HuH-7.5 (cell line): ENCODE data around the gene RAB3IL1.
"Not testable (repeated sequence)": the region's sequence is repeated elsewhere in the genome, so short reads cannot be mapped to it uniquely, and the experiment has no call there.

Experiments
- DNase-seq: peaks from one replicate; pipeline ENCODE4 v3.0.0; 2011; ENCODE audit warnings: low spot score

The RAB3IL1 gene, protein sequence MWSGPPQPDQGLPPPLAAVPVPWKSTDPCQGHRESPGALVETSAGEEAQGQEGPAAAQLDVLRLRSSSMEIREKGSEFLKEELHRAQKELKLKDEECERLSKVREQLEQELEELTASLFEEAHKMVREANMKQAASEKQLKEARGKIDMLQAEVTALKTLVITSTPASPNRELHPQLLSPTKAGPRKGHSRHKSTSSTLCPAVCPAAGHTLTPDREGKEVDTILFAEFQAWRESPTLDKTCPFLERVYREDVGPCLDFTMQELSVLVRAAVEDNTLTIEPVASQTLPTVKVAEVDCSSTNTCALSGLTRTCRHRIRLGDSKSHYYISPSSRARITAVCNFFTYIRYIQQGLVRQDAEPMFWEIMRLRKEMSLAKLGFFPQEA

DNA sequence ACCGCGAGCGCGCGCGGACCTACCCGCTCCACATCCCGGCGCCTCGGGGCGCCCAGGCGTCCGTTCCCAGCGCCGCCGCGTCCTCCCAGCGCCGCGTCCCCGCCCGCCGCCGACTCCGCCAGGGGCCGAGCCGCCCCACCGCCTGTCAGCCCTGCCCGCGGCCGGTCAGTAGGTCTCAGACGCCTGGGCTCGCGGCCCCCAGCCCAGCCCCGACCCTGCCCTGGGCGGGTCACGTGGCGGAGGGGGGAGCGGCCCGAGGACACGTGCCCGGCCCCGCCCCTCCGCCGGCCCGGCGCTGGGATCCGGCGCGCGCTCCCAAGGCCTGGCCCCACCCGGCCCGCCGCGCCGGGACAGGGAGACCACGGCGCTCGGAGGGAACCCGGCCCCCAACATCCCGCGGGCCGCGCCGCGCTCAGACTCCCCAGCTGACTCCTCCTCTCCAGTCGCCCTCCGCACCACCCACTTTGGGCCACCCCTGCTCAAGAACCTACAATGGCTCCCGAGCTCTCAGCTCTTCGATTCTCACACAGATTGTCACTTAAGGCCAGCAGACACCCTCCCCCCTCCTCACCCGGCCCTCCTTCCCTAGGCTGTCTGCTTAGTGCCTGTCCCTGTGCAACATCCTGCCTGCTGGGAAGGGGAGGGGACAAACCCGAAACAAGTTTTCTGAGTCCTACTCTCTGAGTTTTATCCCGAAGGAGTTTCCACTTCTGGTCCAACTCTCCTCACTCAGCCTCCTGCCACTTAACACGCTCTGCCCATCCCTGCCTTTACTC, at the start of gene RAB3IL1:
Gene RAB3IL1, minus strand, starts transcription at position 233 of the 776 bp plus-strand sequence. Its CDS starts 199 bp downstream, at position 34.
- DNase-seq: peak; percentile 95

DNA sequence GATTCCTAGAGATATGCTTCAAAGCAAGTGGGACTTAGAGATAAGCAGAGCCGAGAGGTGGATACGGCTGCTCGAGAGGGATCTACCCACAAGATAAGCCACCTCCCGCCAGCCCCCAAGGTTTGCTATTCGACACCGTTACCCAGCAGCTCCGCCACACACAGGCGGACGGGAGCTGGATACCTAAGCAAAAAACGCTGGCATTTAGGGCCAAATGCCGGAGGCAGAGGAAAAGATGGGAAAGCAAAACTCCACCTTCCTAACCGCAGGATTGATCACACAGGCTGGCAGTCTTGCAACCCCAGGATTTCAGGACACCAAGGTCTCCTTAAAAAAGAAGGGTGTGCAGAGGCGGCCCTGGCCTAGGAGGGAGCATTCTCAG, 49.4 kb upstream of the RAB3IL1 start:
- DNase-seq: no peak

DNA sequence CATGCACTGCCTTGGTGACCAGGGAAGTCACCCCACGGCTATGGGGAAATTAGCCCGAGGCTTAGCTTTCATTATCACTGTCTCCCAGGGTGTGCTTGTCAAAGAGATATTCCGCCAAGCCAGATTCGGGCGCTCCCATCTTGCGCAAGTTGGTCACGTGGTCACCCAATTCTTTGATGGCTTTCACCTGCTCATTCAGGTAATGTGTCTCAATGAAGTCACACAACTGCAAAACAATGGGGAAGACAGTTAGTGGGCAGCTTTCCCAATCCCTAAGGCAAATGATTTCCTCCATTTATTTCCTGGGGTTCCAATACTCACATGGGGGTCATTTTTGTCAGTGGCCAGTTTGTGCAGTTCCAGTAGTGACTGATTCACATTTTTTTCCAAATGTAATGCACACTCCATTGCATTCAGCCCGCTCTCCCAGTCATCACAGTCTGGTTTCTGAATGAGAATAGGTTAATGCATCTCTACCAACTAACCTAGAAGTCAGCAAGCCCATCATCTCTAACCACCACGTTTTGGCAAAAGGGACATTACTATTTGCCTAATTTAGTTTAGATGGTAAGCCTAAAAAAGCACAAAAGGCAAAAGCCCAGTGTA, 47.4 kb upstream of the RAB3IL1 start:
- DNase-seq: not testable (repeated sequence)

DNA sequence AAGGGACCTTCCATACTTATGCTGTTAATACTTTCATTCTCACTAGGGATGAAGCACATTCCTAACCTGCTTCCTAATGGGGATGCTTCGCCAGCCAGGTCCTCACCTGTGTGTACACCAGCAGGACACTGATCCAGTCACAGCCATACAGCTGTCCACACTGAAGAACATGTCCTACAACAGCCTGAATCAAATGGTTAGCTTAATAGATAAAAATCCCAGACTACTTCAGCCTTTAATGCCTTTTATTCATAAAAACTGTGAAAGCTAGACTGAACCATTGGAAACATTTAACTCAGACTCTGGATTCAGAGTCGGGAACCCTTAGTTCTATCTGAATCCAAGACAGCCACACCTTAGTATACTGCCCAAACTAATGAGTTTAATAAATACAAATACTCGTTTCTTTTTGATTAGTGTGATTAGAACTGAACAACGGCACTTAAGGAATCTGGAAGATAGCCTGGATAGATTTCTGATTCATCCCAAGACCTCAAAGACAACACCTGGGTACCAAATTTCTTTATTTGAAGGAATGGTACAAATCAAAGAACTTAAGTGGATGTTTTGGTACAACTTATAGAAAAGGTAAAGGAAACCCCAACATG, 46.8 kb upstream of the RAB3IL1 start:
- DNase-seq: no peak

DNA sequence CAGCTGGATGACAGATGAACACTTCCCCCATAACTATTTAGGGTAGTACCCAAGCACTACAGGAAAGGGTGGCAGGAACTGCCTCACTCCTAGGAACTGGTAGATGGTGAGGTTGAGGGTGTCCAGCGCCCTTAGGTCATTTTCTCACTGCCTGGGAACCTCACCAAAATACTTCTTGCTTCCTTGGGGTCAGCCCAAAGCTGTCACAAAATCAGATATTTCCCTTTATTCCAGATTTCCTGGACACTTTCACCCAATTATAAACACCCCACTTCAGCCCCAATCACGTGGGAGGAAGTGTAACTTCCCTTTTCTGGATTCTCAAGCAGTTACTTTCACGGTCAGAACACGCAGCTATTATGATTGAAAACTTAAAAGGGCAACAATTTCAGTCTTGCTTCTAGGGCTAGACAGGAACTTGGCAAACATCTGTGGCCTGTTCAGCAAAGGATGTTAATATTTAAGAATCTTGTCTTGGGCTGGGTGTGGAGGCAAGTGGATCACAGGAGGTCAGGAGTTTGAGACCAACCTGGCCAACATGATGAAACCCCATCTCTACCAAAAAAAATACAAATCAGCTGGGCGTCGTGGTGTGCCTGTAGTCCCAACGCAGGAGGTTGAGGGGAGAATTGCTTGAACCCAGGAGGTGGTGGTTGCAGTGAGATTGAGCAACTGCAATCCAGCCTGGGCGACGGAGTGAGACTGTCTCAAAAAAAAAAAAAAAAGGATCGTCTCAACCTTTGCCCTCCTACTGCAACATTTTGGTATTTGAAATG, 46.1 kb upstream of the RAB3IL1 start:
- no peak for DNase-seq

DNA sequence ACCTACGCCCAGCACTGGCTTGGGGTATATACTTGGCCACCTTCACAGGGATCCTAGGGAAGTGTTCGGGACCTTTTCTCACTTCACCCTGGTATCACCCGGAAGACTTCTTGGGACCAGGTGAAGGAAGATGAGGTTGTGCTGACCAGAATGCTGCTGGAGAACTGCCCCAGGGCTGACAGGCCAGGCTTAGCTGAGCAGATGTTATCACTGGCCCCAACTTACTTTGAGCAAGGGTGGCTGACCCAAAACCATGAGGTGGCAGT, 45.6 kb upstream of the RAB3IL1 start:
- DNase-seq: no peak

DNA sequence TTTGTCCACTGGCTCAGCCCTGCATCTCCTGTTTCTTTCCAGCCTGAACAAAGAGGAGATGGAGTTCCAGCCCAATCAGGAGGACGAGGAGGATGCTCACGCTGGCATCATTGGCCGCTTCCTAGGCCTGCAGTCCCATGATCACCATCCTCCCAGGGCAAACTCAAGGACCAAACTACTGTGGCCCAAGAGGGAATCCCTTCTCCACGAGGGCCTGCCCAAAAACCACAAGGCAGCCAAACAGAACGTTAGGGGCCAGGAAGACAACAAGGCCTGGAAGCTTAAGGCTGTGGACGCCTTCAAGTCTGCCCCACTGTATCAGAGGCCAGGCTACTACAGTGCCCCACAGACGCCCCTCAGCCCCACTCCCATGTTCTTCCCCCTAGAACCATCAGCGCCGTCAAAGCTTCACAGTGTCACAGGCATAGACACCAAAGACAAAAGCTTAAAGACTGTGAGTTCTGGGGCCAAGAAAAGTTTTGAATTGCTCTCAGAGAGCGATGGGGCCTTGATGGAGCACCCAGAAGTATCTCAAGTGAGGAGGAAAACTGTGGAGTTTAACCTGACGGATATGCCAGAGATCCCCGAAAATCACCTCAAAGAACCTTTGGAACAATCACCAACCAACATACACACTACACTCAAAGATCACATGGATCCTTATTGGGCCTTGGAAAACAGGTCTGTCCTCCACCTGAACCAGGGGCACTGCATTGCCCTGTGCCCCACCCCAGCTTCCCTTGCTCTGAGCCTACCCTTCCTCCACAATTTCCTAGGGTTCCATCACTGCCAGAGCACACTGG, 45.0 kb upstream of the RAB3IL1 start:
- DNase-seq: no peak

DNA sequence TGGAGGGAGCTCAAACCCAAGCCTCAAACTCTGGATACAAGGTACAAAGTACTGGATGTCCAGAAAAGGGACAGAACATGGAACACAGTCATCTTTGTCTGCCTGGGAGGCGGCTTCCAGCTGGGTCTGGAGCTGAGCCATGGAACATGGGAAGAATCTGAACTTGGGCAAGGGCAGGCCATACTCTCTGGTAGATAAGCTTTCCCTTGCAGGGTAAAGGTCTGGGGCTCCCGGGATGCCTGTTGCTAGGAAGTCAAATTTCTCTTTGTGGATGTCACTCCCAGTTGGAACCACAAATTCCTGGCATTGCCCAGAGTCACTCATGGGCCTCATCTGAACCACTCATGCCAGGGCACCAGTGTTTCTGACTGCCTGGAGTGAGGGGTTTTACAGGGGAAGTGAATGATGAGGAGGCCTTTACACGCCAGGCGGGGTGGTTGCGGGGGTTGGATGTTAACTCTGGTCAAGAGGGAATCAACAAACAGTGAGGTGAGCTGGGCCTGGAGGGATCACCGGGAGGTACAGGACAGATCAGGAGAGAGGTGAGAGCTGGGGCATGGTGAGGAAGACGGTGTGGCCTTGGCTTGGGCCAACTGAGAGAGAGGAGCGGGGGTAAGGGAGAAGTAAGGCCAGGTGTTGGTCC, 44.3 kb upstream of the RAB3IL1 start:
- peak; percentile 82 for DNase-seq

DNA sequence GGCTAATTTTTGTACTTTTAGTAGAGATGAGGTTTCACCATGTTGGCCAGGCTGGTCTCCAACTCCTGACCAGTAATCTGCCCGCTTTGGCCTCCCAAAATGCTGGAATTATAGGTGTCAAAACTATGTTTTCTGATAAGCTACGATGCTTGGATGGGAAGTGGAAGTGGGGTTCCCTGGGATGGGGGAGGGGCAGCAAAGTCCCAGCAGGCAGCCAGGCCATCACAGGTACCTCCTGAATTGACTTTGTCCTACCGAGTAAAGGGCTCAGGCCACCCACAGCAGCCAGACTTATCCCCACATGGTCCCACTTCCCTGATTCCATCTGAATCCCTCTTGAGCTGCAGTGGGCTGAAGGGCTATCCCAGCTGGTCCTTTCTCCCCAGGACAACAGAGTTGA, 43.2 kb upstream of the RAB3IL1 start:
- DNase-seq: no peak

DNA sequence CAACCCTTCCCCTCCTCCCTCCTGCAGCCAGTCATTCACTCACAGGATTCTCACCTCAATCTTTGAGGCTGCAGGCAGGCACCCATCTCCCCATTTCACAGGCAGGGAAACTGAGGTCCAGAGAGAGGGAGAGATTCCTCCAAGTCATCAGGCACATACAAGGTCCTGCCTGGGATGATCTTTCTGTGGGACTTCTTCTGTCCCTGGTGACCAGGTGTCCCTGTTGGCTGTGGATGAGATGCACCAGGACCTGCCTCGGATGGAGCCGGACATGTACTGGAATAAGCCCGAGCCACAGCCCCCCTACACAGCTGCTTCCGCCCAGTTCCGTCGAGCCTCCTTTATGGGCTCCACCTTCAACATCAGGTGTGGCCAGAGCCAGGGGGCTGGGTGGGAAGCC, 42.3 kb upstream of the RAB3IL1 start:
- no peak for DNase-seq

DNA sequence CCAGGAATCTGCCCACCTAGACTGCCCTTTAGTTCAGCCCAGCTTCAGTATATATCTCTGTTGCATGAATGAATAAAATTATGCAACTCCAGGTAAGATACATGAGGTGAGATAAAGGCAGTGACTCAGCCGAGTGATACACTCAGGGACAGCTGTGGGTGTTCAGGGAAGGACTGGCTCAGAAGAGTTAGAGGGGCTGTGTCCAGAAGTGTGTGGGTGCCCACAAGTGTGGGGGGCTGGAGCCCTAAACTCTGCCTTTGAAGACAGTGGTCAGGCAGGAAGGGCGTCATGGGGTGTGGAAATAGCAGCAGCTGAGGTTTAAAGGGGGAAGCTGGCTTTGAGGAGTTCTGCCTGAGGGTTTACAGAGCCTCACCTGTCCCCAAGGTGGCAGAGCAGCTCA, 41.7 kb upstream of the RAB3IL1 start:
- DNase-seq: no peak

DNA sequence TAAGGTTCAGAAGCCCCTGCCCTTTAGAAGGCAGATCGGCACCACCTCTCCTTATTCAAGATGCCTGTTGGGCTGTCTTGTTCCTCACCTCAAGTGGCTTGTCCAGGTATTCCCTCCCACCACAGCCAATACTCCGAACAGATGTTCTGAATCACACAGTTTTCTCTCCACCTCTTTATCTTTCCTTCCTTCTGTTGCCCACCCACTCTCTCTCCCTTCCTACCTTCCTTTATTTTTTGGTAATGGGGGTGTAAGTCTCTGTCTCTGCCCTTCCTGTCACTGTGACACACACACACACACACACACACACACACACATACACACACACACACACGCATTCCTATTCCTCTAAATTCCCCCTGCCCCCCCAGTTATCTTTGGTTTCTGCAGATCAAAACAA, 41.2 kb upstream of the RAB3IL1 start:
- no peak for DNase-seq

DNA sequence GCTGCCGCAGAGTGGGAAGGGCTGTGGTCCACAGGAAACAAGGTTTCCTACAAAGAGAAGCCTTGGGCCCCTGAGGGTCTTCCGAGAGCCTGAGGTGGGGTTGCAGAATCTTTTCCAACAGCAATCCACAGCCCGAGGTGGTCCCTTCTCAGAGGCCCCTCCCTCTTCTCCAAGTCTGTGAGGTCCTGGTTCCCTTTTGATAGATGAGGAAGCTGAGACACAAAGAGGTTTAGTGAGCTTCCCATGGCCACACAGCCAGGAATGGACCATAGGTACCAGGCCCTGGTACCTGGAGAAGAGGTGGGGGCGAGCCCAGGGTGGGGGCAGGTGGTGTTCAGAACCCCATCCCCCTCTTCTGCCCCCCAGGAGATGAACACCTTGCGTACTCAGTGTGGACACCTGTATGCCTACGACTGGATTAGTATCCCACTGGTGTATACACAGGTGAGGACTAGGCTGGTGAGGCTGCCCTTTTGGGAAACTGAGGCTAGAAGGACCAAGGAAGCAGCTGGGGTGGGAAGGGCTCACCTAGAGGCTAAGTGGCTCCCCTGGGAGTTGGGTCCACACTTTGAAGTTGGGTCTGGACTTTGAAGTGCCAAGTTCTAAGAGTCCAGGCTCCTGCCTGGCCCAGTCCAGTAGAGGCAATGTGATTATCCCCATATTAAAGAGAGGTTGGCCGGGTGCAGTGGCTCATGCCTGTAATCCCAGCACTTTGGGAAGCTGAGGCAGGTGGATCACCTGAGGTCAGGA, 39.8 kb upstream of the RAB3IL1 start:
- no peak for DNase-seq

DNA sequence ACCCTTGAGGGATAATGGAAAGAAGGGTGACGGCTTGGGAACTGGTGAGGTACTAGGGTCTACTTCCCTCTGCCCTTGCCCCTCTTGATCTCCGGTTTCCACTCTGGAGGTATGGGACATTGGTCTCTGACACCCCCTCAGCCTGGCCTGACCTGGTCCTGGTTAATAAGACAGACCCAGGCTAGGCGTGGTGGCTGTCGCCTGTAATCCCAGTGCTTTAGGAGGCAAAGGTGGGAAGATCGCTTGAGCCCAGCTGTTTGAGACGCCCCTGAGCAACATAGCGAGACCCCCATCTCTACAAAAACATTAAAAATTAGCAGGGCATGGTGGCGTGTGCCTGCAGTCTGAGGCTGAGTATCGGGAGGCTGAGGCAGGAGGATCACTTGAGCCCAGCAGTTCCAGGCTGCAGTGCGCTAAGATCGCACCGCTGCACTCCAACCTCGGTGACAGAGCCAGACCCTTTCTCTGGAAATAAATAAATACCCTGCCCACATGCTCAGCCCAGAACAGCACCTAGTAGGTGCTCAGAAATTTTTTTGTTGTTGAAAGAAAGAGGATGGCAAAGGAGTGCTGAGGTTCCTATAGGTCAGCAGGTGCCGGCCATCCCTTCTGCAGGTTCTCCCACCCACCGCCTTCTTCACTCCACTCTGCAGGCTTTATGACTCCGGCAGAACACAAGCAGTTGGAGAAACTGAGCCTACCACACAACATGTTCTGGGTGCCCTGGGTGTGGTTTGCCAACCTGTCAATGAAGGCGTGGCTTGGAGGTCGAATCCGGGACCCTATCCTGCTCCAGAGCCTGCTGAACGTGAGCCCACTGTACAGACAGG, 39.0 kb upstream of the RAB3IL1 start:
- no peak for DNase-seq

DNA sequence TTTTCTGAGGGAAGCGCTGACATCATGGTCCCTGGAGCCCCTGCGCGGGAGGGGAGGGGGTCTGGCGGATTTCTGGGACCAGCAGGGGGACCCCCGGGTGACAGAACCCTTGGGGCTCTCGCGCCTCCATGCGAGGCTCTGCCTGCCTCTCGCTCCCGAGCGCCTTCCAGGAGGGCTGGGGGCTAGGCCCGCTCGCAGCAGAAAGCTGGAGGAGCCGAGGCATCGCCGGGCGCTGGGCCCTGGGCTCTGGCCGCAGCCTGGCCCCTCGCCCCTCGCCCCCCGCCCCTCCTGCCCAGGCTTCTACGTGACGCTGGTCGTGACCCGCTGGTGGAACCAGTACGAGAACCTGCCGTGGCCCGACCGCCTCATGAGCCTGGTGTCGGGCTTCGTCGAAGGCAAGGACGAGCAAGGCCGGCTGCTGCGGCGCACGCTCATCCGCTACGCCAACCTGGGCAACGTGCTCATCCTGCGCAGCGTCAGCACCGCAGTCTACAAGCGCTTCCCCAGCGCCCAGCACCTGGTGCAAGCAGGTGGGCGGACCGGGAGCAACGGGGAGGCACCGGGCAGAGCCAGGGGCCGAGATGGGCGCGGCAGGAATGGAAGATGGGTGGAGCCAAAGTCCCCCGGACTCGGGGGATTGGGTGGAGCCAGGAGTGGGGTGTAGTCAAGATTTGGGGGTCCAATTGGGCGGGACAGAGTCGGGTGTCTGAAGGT, 38.2 kb upstream of the RAB3IL1 start:
- no peak for DNase-seq

DNA sequence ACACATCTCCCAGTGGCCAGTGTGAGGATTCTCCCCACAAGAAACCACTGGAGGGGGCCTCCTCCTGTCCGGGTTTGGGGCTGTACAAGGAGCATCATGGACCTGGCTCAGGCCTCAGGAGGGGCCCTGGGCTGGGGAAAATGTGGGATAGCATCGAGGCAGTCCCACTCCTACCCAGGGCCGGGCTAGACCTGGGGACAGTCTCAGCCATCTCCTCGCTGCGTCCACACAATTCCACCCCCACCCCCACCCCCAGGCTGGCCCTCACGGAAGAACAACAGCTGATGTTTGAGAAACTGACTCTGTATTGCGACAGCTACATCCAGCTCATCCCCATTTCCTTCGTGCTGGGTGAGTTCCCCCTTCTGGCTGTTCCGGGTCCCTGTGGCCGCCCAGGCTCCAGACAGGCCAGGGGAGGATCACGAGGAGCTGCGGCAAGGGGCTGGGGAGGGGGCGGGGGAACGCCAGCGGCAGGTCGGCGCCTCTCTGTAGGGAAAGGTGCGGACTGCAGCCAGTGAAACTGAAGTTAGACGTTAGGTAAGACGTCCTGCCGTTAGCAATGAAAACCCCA, 37.6 kb upstream of the RAB3IL1 start:
- peak; percentile 91 for DNase-seq

DNA sequence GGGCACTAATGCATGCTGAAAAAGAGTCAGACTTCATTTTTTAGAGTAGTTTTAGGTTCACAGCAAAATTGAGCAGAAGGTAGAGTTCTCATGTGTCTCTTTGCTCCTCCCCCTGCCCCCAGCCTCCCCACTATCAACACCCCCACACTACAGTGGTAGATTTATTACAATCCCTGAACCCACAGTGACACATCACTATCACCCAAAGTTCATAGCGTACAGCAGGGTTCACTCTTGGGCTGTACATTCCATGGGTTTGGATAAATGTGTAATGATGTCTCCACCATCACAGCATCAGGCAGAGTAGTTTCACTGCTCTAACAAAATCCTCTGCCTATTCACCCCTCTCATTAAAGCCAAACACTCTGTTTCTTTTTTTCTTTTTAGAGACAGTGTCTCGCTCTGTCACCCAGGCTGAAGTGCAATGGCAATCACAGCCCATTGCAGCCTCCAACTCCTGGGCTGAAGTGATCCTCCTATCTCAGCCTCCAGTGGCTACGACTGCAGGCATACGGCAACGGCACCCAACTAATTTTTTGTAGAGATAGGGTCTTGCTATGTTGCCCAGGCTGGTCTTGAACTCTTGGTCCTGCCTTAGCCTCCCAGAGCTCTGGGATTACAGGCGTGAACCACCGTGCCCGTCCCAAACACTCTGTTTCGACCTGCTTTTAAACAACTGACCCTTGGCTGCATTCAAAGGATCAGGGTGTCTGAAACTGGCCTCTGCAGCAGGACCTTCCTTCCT, 36.9 kb upstream of the RAB3IL1 start:
- no peak for DNase-seq
